Retinal pigment epithelial cell (primary cell): ENCODE results near the gene OR6M1.

Experiments used
- DNase-seq: peaks from one replicate; pipeline ENCODE4 v3.0.0-alpha.2; 2010; ENCODE audit warnings: low read depth
- H3K4me3 ChIP-seq: 2 replicates; pipeline ENCODE4 v1.5.1; 2011; ENCODE audit warnings: mild to moderate bottlenecking, low read length, control low read depth, moderate library complexity
- CTCF ChIP-seq: conservative IDR thresholded peaks from 2 replicates; pipeline ENCODE4 v1.5.1; 2011; ENCODE audit warnings: low read depth, low read length, control low read depth, inconsistent platforms

The OR6M1 gene

GRCh38 chr11:123771664-123772063, 34.5 kb downstream of the OR6M1 start:
- no peak for TF ChIP-seq CTCF
- DNase-seq, result no peak
- no peak overlapping the region for H3K4me3 ChIP-seq

GRCh38 chr11:123770712-123771111, 35.4 kb downstream of the OR6M1 start:
- no peak for TF ChIP-seq CTCF
- DNase-seq, result no peak
- no peak overlapping the region for H3K4me3 ChIP-seq

- TF ChIP-seq CTCF, result no peak
Measured at GRCh38 chr11:123765601-123766000, 40.5 kb downstream of the OR6M1 start.

GRCh38 chr11:123762422-123762821, 43.7 kb downstream of the OR6M1 start:
- no peak overlapping the region for H3K4me3 ChIP-seq
- no peak for TF ChIP-seq CTCF
- DNase-seq, result no peak

More at GRCh38 chr11:123765601-123766000, 40.5 kb downstream of the OR6M1 start:
- no peak overlapping the region for H3K4me3 ChIP-seq
- DNase-seq, result no peak

GRCh38 chr11:123760894-123761293, 45.3 kb downstream of the OR6M1 start:
- H3K4me3 ChIP-seq, result no peak overlapping the region
- no peak for TF ChIP-seq CTCF
- DNase-seq, result no peak

GRCh38 chr11:123757976-123758375, 48.2 kb downstream of the OR6M1 start:
- no peak for TF ChIP-seq CTCF
- no peak overlapping the region for H3K4me3 ChIP-seq
- no peak for DNase-seq

GRCh38 chr11:123755813-123756212, 50.3 kb downstream of the OR6M1 start:
- TF ChIP-seq CTCF, result no peak
- no peak overlapping the region for H3K4me3 ChIP-seq

More at GRCh38 chr11:123755813-123756212, 50.3 kb downstream of the OR6M1 start:
- DNase-seq, result no peak
